ENCODE results near the gene ACTN2. TPM values are rescaled to one million over a fixed set of nuclear protein-coding genes. Genes with fewer than 3 reads are reported as not detected.

The ACTN2 gene
- total and polyA plus RNA-seq, 2 donors (not counting 3 experiments of a cell fraction or from before 2014, with no cell fraction given) = 0.22 to 0.55 TPM

DNA sequence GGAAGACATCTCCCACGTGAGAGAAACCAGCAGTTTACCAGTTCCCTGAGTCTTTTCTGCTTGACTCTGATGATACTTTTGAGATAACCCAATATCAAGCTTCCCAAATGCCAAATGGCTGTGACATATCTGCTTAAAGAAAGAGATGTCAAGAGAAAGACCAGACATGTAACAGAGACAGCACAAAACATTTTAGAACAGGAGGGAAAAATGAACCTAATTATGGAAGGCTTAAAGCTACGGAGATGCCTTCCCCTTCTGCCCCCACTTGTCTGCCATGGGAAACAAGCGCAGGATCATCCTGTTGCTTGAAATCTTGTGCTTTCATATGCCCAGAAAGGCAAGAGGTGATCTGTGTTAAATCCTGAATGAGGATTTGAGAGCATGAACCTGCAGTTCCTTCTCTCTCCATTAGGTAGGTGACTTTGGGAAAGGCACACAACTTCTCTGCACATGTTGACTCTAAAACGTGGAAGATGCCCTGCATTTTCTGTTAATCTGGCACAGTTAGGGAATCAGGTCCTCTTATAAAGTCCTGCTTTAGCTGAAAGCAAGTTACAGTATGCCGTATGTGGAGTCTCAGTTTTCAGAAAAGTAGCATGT is 62.1 kb downstream of the ACTN2 start:
- CTCF ChIA-PET = interaction anchor here (4.4 kb wide), 1 partner anchor 11 kb away, joined by 28 read pairs; no protein-coding TSS in a partner anchor
- no peak for DNase-seq (ENCODE audit: low read depth, low spot score)
- no peak overlapping the region for H2AFZ ChIP-seq (ENCODE audit: low read depth, low read length)
- no peak overlapping the region for H3K27ac ChIP-seq (ENCODE audit: insufficient read depth, low read depth, low read length)
- dilution Hi-C loops (cut with MboI; ENCODE audit: extremely low pct_ligation_motif_present, low sequenced_read_pairs) (no loop called here), intact Hi-C loops (cut with micrococcal nuclease) (no loop called here)
- POLR2A ChIA-PET = no interaction called here
- no peaks in the 10 kb centered on the region for H3K27me3 ChIP-seq (ENCODE audit: control insufficient read depth in 2 of 2, insufficient read depth in 2 of 2, low read length in 2 of 2)
- no peak for FAIRE-seq
- no peaks in the 10 kb centered on the region for H3K36me3 ChIP-seq (ENCODE audit: control insufficient read depth in 2 of 2, extremely low read depth in 1 of 2, insufficient read depth in 2 of 2, low read length in 2 of 2)
- H3K4me3 ChIP-seq (replicated peaks in 1 of 3; ENCODE audit: insufficient read depth in 1 of 3, low read depth in 1 of 3, low read length in 3 of 3) = no peak overlapping the region
- H3K4me1 ChIP-seq (ENCODE audit: control insufficient read depth, extremely low read depth, insufficient read depth, low read length) = no peaks in the 10 kb centered on the region
- BruUV-seq (replicated peaks) = no TSS peak
- no peak for TF ChIP-seq POLR2AphosphoS5 (IDR thresholded peaks at IDR 0.05; ENCODE audit: insufficient read depth, low read depth, low read length)
- peak; percentile 9 for TF ChIP-seq CTCF (IDR thresholded peaks at IDR 0.05; ENCODE audit: extremely low read depth in 1 of 2, insufficient read depth in 1 of 2, low read depth in 1 of 2, low read length in 2 of 2)
- H4K20me1 ChIP-seq (replicated peaks; ENCODE audit: control insufficient read depth, extremely low read depth, insufficient read depth, low read length) = no peaks in the 10 kb centered on the region
- H3K9me1 ChIP-seq (replicated peaks; ENCODE audit: control insufficient read depth, extremely low read depth, insufficient read depth, low read length) = no peaks in the 10 kb centered on the region
- H3K79me2 ChIP-seq (ENCODE audit: control insufficient read depth, insufficient read depth, low read length) = no peaks in the 10 kb centered on the region
- H3K9me3 ChIP-seq (replicated peaks; ENCODE audit: control insufficient read depth, insufficient read depth, low read length) = no peaks in the 10 kb centered on the region
- H3K4me2 ChIP-seq (ENCODE audit: insufficient read depth, low read length) = no peak overlapping the region
- no peak overlapping the region for H3K9ac ChIP-seq (replicated peaks; ENCODE audit: extremely low read depth, insufficient read depth, low read length)

- dilution Hi-C loops (cut with MboI; ENCODE audit: extremely low pct_ligation_motif_present, low sequenced_read_pairs) = no loop called here
- no peak for FAIRE-seq
Measured at GRCh38 chr1:236750928-236751327, 64.6 kb downstream of the ACTN2 start.

More at GRCh38 chr1:236750928-236751327, 64.6 kb downstream of the ACTN2 start:
- Histone ChIP-seq H3K36me3 (ENCODE audit: control insufficient read depth in 2 of 2, extremely low read depth in 1 of 2, insufficient read depth in 2 of 2, low read length in 2 of 2) (no peaks in the 10 kb centered on the region), H3K27me3 (ENCODE audit: control insufficient read depth in 2 of 2, insufficient read depth in 2 of 2, low read length in 2 of 2) (no peaks in the 10 kb centered on the region), H3K4me2 (ENCODE audit: insufficient read depth, low read length) (no peak overlapping the region), H3K9me1 (replicated peaks; ENCODE audit: control insufficient read depth, extremely low read depth, insufficient read depth, low read length) (no peaks in the 10 kb centered on the region), H3K4me1 (ENCODE audit: control insufficient read depth, extremely low read depth, insufficient read depth, low read length) (no peaks in the 10 kb centered on the region), H3K27ac (ENCODE audit: insufficient read depth, low read depth, low read length) (no peak overlapping the region), H4K20me1 (replicated peaks; ENCODE audit: control insufficient read depth, extremely low read depth, insufficient read depth, low read length) (no peaks in the 10 kb centered on the region), H3K9ac (replicated peaks; ENCODE audit: extremely low read depth, insufficient read depth, low read length) (no peak overlapping the region), H3K4me3 (replicated peaks in 1 of 3; ENCODE audit: insufficient read depth in 1 of 3, low read depth in 1 of 3, low read length in 3 of 3) (no peak overlapping the region), H2AFZ (ENCODE audit: low read depth, low read length) (no peak overlapping the region), H3K79me2 (ENCODE audit: control insufficient read depth, insufficient read depth, low read length) (no peaks in the 10 kb centered on the region), H3K9me3 (replicated peaks; ENCODE audit: control insufficient read depth, insufficient read depth, low read length) (no peaks in the 10 kb centered on the region)
- BruUV-seq (replicated peaks) = no TSS peak
- CTCF ChIA-PET = interaction anchor here (0.5 to 4.4 kb wide), 2 partner anchors 9 to 17 kb away, joined by 3 to 28 read pairs; no protein-coding TSS in a partner anchor
- DNase-seq (ENCODE audit: low read depth, low spot score) = no peak
- TF ChIP-seq, protein P1, sequence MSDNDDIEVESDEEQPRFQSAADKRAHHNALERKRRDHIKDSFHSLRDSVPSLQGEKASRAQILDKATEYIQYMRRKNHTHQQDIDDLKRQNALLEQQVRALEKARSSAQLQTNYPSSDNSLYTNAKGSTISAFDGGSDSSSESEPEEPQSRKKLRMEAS (IDR thresholded peaks at IDR 0.05; ENCODE audit: insufficient read depth, insufficient read length) = no peak
- TF ChIP-seq MYC (IDR thresholded peaks at IDR 0.05; ENCODE audit: low read depth, low read length) = no peak
- no peak for TF ChIP-seq GATA2 (IDR thresholded peaks at IDR 0.05; ENCODE audit: insufficient read depth, insufficient read length, low read depth, low read length)
- TF ChIP-seq CTCF (IDR thresholded peaks at IDR 0.05; ENCODE audit: extremely low read depth in 1 of 2, insufficient read depth in 1 of 2, low read depth in 1 of 2, low read length in 2 of 2) = no peak
- TF ChIP-seq POLR2A (IDR thresholded peaks at IDR 0.05; ENCODE audit: low read depth, low read length) = no peak
- TF ChIP-seq FOS (IDR thresholded peaks at IDR 0.05; ENCODE audit: borderline replicate concordance, insufficient read depth, low read length) = no peak
- TF ChIP-seq POLR2AphosphoS5 (IDR thresholded peaks at IDR 0.05; ENCODE audit: insufficient read depth, low read depth, low read length) = no peak
- no peak for TF ChIP-seq JUN (IDR thresholded peaks at IDR 0.05; ENCODE audit: borderline replicate concordance, insufficient read depth, insufficient read length, low read depth)
- TF ChIP-seq EZH2 (IDR thresholded peaks at IDR 0.05; ENCODE audit: borderline replicate concordance, low read depth, low read length, severe bottlenecking) = no peak
- POLR2A ChIA-PET = no interaction called here
- intact Hi-C loops (cut with micrococcal nuclease) = no loop called here

All from endothelial cell of umbilical vein (primary cell).